Right hindlimb (tissue), 1 donor: ENCODE measurements around the gene VAT1.

Experiments
- DNase-seq: peaks from one replicate; pipeline ENCODE4 v3.0.0-alpha.2; 2018

The VAT1 gene

DNA sequence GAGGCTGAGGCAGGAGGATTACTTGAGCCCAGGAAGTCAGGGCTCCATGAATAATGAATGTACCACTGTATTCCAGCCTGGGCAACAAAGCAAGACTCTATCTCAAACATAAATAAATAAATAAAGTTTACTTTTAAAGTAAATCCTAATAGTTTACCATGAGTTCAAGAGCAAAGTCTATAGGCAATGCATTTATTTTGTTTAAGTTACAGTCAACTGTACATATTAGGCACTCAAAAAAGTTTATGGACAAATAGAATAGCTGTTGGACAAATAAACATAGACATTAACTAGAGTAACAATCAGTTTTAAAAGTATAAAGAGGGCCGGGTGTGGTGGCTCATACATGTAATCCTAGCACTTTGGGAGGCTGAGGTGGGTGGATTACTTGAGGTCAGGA, 54.3 kb downstream of the VAT1 start:
- DNase-seq: no peak
